H9 (cell line): ENCODE data around the gene ARHGEF9. TPM values are rescaled to one million over a fixed set of nuclear protein-coding genes. Genes with fewer than 3 reads are reported as not detected.
A peak's percentile ranks its signal among the peaks of the same experiment; 100 is the strongest.

Experiments used
- DNase-seq: peaks from one replicate; pipeline ENCODE4 v3.0.0-alpha.2; 2017
- H2AFZ ChIP-seq: one replicate; pipeline ENCODE4 v1.6.1; 2013; ENCODE audit warnings: mild to moderate bottlenecking, low read length, control low read depth, moderate library complexity
- H2AK5ac ChIP-seq: 2 replicates; pipeline ENCODE4 v1.6.1; 2013; ENCODE audit warnings: low read length, control low read depth, mixed read lengths; ENCODE audit not compliant: insufficient read length
- H2BK120ac ChIP-seq: one replicate; pipeline ENCODE4 v1.6.1; 2013; ENCODE audit warnings: low read depth, mild to moderate bottlenecking, low read length, control low read depth, inconsistent platforms; ENCODE audit not compliant: poor library complexity, severe bottlenecking
- H2BK12ac ChIP-seq: 2 replicates; pipeline ENCODE4 v1.6.1; 2013; ENCODE audit warnings: low read length, control low read depth, mixed read lengths, low read depth; ENCODE audit not compliant: insufficient read length
- H2BK15ac ChIP-seq: 2 replicates; pipeline ENCODE4 v1.6.1; 2013; ENCODE audit warnings: low read depth, low read length, control low read depth
- H2BK20ac ChIP-seq: one replicate; pipeline ENCODE4 v1.6.1; 2013; ENCODE audit warnings: low read depth, mild to moderate bottlenecking, low read length, control low read depth, inconsistent platforms; ENCODE audit not compliant: poor library complexity, severe bottlenecking
- H2BK5ac ChIP-seq: 2 replicates; pipeline ENCODE4 v1.6.1; 2013; ENCODE audit warnings: low read length, control low read depth, mixed read lengths; ENCODE audit not compliant: insufficient read length
- H3K14ac ChIP-seq: 2 replicates; pipeline ENCODE4 v1.6.1; 2013; ENCODE audit warnings: low read length, control low read depth; ENCODE audit not compliant: insufficient read depth
- H3K18ac ChIP-seq: 2 replicates; pipeline ENCODE4 v1.6.1; 2013; ENCODE audit warnings: low read depth, mild to moderate bottlenecking, mixed read lengths, low read length, control low read depth; ENCODE audit not compliant: insufficient read length
- H3K23ac ChIP-seq: 2 replicates; pipeline ENCODE4 v1.6.1; 2013; ENCODE audit warnings: low read length, control low read depth, mixed read lengths, low read depth; ENCODE audit not compliant: insufficient read length
- H3K23me2 ChIP-seq: 2 replicates; pipeline ENCODE4 v1.6.1; 2013; ENCODE audit warnings: low read depth, mild to moderate bottlenecking, mixed read lengths, low read length, control low read depth; ENCODE audit not compliant: insufficient read length, poor library complexity, severe bottlenecking
- H3K27ac ChIP-seq: 2 replicates; pipeline ENCODE4 v1.5.1; 2013; ENCODE audit warnings: low read length, control low read depth, mixed read lengths, low read depth; ENCODE audit not compliant: insufficient read length
- H3K27me3 ChIP-seq: 2 replicates; pipeline ENCODE4 v1.6.1; 2013; ENCODE audit warnings: low read length, control low read depth, inconsistent platforms; ENCODE audit not compliant: insufficient read depth
- H3K4ac ChIP-seq: 2 replicates; pipeline ENCODE4 v1.6.1; 2013; ENCODE audit warnings: low read depth, mild to moderate bottlenecking, control low read depth, inconsistent platforms, low read length, moderate library complexity
- H3K4me1 ChIP-seq: 2 replicates; pipeline ENCODE4 v1.6.1; 2013; ENCODE audit warnings: low read length, control low read depth, inconsistent platforms; ENCODE audit not compliant: insufficient read depth
- H3K4me2 ChIP-seq: 2 replicates; pipeline ENCODE4 v1.6.1; 2013; ENCODE audit warnings: low read length, control low read depth, mixed read lengths; ENCODE audit not compliant: insufficient read length, insufficient read depth
- H3K56ac ChIP-seq: 2 replicates; pipeline ENCODE4 v1.6.1; 2013; ENCODE audit warnings: low read depth, mild to moderate bottlenecking, mixed read lengths, low read length, control low read depth; ENCODE audit not compliant: insufficient read length
- H3K79me1 ChIP-seq: 2 replicates; pipeline ENCODE4 v1.6.1; 2013; ENCODE audit warnings: low read depth, mild to moderate bottlenecking, moderate library complexity, low read length, control low read depth, inconsistent platforms; ENCODE audit not compliant: insufficient read depth, poor library complexity, severe bottlenecking
- H3K79me2 ChIP-seq: 2 replicates; pipeline ENCODE4 v1.6.1; 2013; ENCODE audit warnings: low read length, control low read depth, inconsistent platforms; ENCODE audit not compliant: insufficient read depth
- H3K9ac ChIP-seq: 2 replicates; pipeline ENCODE4 v1.6.1; 2013; ENCODE audit warnings: low read length, control low read depth, mixed read lengths; ENCODE audit not compliant: insufficient read length; ENCODE audit errors: extremely low read depth
- H3K9me3 ChIP-seq: one replicate; pipeline ENCODE4 v1.6.1; 2013; ENCODE audit warnings: low read depth, low read length, inconsistent platforms; ENCODE audit not compliant: control insufficient read depth
- H3T11ph ChIP-seq: one replicate; pipeline ENCODE4 v1.6.1; 2013; ENCODE audit warnings: mild to moderate bottlenecking, low read length, control low read depth, inconsistent platforms
- H4K20me1 ChIP-seq: one replicate; pipeline ENCODE4 v1.6.1; 2013; ENCODE audit not compliant: control insufficient read depth, insufficient read length, insufficient read depth
- H4K5ac ChIP-seq: 2 replicates; pipeline ENCODE4 v1.6.1; 2013; ENCODE audit warnings: low read depth, mild to moderate bottlenecking, mixed read lengths, low read length, control low read depth; ENCODE audit not compliant: insufficient read length
- H4K8ac ChIP-seq: replicated peaks from 2 replicates; pipeline ENCODE4 v1.6.1; 2013; ENCODE audit warnings: low read length, control low read depth, mixed read lengths, low read depth; ENCODE audit not compliant: insufficient read length
- H4K91ac ChIP-seq: 2 replicates; pipeline ENCODE4 v1.6.1; 2013; ENCODE audit warnings: low read depth, mild to moderate bottlenecking, moderate library complexity, mixed read lengths, low read length, control low read depth; ENCODE audit not compliant: insufficient read length
- H3K27ac Mint-ChIP-seq, 3 experiments: 2 replicates in 2 of 3; 3 replicates in 1 of 3; pipeline ENCODE4 v1.8.0; 2020 to 2021; ENCODE audit warnings: mixed read lengths in 3 of 3, mild to moderate bottlenecking in 1 of 3, moderate library complexity in 1 of 3
- H3K27me3 Mint-ChIP-seq: 2 replicates; pipeline ENCODE4 v1.8.0; 2021; ENCODE audit warnings: low read depth, mild to moderate bottlenecking, moderate library complexity, mixed read lengths
- H3K36me3 Mint-ChIP-seq, 3 experiments: 2 replicates in 2 of 3; 3 replicates in 1 of 3; pipeline ENCODE4 v1.8.0; 2020 to 2021; ENCODE audit warnings: low read depth in 3 of 3, mixed read lengths in 3 of 3; ENCODE audit not compliant: insufficient read depth in 1 of 3
- H3K4me1 Mint-ChIP-seq, 2 experiments: 2 replicates each; pipeline ENCODE4 v1.8.0; 2020; ENCODE audit warnings: mixed read lengths in 2 of 2
- H3K4me3 Mint-ChIP-seq, 2 experiments: 2 replicates in 1 of 2; 3 replicates in 1 of 2; pipeline ENCODE4 v1.8.0; 2020 to 2021; ENCODE audit warnings: mild to moderate bottlenecking in 2 of 2, mixed read lengths in 2 of 2, moderate library complexity in 1 of 2
- H3K9me3 Mint-ChIP-seq, 2 experiments: 2 replicates in 1 of 2; 3 replicates in 1 of 2; pipeline ENCODE4 v1.8.0; 2020; ENCODE audit warnings: mild to moderate bottlenecking in 2 of 2, mixed read lengths in 2 of 2, moderate library complexity in 1 of 2
- WGBS: extraction: QIAGEN DNeasy Blood & Tissue Kit; methylation state at CpG from one replicate; pipeline ENCODE4 v1.1.7; 2013; ENCODE audit warnings: missing lambda C conversion rate, low lambda C conversion rate, mixed read lengths; ENCODE audit not compliant: insufficient read length; ENCODE audit errors: extremely low coverage; 5-methylcytosine and 5-hydroxymethylcytosine counted together
- total RNA-seq: library from RNA; stranded (reverse); gene quantifications from 2 replicates; pipeline ENCODE4 v1.2.1, GENCODE V29; 2021
- TF ChIP-seq, protein P1 (sequence below): fragments of 200-600 bp; sonication (generic); conservative IDR thresholded peaks from 3 replicates; pipeline ENCODE4 v1.8.0; 2021; ENCODE audit warnings: antibody characterized with exemption, mild to moderate bottlenecking

ARHGEF9 gene
- total RNA-seq, 1 experiment from 2014 or later: 26.4 TPM

GRCh38 chrX:63750811-63751210 lies 34.2 kb downstream of the ARHGEF9 start:
- Histone ChIP-seq H2BK12ac (no peak overlapping the region), H4K8ac (no peak overlapping the region), H3K79me2 (peaks cover 6% of the 10 kb centered on the region; the same call in 1 of the 2 replicates), H3K27me3 (no peaks in the 10 kb centered on the region), H3K79me1 (peaks cover 14% of the 10 kb centered on the region), H2AFZ (no peak overlapping the region), H3K18ac (no peak overlapping the region), H2BK15ac (no peak overlapping the region), H3K4me1 (peaks cover 3% of the 10 kb centered on the region; the same call in 1 of the 2 replicates), H4K20me1 (no peaks in the 10 kb centered on the region), H3K9ac (no peak overlapping the region), H3K9me3 (peaks cover 57% of the 10 kb centered on the region), H3K27ac (no peak overlapping the region), H3K23me2 (peaks cover 5% of the 10 kb centered on the region), H4K91ac (no peak overlapping the region), H2BK20ac (no peak overlapping the region), H2BK5ac (no peak overlapping the region), H3K4me2 (no peak overlapping the region), H3T11ph (no peak overlapping the region), H3K23ac (no peak overlapping the region), H3K4ac (no peak overlapping the region), H2AK5ac (no peak overlapping the region), H3K56ac (no peak overlapping the region), H2BK120ac (no peak overlapping the region), H4K5ac (no peak overlapping the region), H3K14ac (no peak overlapping the region)
- peaks cover 71 to 72% of the 10 kb centered on the region in 2 experiments for H3K9me3 Mint-ChIP-seq
- no peak for DNase-seq
- H3K36me3 Mint-ChIP-seq: peaks cover 0 to 6% (median 0%) of the 10 kb centered on the region in 3 experiments; a peak in 3 of 7 replicates
- TF ChIP-seq, protein P1, sequence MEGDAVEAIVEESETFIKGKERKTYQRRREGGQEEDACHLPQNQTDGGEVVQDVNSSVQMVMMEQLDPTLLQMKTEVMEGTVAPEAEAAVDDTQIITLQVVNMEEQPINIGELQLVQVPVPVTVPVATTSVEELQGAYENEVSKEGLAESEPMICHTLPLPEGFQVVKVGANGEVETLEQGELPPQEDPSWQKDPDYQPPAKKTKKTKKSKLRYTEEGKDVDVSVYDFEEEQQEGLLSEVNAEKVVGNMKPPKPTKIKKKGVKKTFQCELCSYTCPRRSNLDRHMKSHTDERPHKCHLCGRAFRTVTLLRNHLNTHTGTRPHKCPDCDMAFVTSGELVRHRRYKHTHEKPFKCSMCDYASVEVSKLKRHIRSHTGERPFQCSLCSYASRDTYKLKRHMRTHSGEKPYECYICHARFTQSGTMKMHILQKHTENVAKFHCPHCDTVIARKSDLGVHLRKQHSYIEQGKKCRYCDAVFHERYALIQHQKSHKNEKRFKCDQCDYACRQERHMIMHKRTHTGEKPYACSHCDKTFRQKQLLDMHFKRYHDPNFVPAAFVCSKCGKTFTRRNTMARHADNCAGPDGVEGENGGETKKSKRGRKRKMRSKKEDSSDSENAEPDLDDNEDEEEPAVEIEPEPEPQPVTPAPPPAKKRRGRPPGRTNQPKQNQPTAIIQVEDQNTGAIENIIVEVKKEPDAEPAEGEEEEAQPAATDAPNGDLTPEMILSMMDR: no peak
- peaks cover 34 to 52% of the 10 kb centered on the region in 2 experiments for H3K4me1 Mint-ChIP-seq
- no CpG with 5 or more reads among the region's 3 CpGs for WGBS
- H3K4me3 Mint-ChIP-seq: no peak overlapping the region
- peak overlapping the region in 1 of 3 experiments; percentile 58; a peak in 2 of 7 replicates for H3K27ac Mint-ChIP-seq
- H3K27me3 Mint-ChIP-seq: no peaks in the 10 kb centered on the region
